ELF-1 (cell line): ENCODE data around the gene TEKTIP1.
"Not testable (repeated sequence)": the region's sequence is repeated elsewhere in the genome, so short reads cannot be mapped to it uniquely, and the experiment has no call there.

Source experiments
- DNase-seq: peaks from one replicate; pipeline ENCODE4 v3.0.0-alpha.2; 2016; ENCODE audit warnings: low read depth, low spot score

Gene TEKTIP1

DNA sequence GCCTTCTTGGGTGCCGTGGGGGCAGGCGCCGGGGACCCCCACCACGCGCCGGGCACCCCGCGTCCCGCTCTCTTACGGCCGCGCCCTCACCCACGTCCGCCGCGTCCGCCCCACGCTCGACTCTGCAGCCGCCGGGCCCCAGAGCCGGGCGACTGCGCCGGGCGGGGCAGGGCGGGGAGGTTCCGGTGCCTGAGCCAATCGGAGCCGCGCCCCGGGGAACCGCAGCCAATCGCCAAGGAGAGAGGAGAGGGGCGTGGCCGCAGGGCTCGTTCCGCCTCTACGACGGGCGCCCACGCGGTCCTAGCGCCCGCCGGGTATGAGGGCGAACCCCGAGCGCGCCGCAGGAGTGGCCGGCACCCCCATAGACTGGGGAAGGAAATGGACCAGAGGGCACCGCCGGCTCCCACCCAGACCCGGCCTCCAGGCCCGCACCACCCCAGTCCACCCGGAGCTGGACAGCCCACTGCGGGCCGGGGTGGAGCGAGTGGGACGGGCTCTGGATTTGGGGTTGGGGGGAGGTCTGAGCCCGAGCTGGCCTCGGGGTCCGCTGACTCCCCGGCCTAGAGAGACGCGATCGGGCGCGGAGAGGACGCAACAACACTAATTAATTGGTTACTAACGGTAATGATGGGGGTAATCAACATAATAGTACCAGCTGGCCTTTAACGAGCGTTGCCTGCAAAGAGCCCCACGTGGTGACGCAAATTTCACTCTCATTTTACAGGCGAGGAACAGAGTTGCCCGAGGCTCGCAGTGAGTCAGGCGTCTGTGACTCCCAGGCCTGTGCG lies 18.7 kb downstream of the TEKTIP1 start, which contains the start of gene MFSD12:
Gene MFSD12, minus strand, starts transcription at position 126 of the 788 bp plus-strand sequence. CDS start 183 bp downstream, outside the sequence.
- peak; percentile 92 for DNase-seq

GRCh38 chr19:3563709-3564524 lies 24.9 kb downstream of the TEKTIP1 start:
- no peak for DNase-seq

DNA sequence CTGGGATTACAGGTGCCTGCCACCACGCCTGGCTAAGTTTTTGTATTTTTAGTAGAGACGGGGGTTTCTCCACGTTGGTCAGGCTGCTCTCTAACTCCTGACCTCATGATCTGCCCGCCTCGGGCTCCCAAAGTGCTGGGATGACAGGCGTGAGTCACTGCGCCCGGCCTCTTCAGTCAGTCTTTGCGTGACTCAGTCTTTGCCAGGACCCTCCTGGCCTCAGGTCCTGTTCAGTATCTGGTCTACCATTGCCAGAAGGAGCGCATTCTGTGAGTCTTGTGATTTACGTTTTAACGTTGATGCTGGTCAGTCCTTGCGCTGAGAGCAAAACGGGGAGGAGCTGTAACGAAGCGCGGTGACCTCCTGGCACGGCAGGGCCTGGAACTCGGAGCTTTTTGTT lies 26.2 kb downstream of the TEKTIP1 start:
- DNase-seq = peak; percentile 81

- not testable (repeated sequence) for DNase-seq
Measured at GRCh38 chr19:3570042-3570441, 31.1 kb downstream of the TEKTIP1 start.

DNA sequence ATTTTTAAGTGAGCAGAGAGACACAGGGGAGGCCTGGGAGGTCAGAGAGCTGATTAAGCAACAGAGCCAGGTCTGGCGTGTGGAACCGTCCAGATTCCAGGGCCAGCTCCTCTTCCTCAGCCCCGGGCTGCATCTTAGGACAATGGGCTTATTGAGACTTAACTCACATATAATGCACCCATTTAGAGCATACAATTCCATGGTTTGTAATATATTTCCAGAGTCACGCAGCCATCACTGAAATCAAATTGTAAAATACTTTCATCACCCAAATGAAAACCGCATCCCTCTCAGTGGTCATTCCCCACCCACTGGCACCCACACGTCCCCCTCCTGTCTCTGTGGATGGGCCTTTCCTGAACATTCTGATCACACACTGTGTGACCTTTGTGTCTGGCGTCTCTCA lies 31.6 kb downstream of the TEKTIP1 start:
- no peak for DNase-seq

DNA sequence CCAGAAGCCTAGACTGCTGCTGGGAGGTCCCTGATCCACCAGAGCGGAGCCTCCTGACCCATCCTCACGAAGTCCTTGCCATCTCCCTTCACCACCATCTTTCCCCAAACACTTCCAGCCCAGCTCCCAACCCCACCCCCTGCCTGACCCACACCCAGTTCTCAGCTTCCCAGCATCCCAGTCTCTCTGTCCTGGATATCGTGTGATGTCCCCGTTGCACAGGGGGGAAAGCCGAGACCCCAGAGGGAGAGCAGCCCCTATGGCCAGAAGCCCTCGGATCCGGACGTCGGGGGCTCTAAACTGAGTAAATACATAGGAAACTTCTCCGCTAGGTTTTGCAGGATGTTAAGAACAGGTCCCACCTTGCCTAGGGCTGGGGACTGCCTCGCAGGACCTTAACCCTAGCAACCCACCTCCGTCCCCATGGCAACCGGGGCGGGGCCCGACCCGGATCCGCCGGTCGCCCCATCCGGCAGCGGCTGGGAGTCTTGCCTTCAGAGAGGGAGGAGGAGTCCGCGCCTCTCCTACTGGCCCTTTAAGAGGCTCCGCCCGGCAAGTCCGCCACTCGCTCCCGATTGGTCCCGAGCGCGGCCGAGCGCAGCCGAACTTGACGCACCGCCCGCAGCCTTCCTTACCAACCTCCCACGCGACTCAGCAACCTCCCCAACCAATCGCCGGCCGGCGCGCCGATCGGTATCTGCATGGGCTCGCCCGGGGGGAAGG lies 33.3 kb downstream of the TEKTIP1 start:
- DNase-seq = peak; percentile 100

GRCh38 chr19:3572855-3573161 lies 33.8 kb downstream of the TEKTIP1 start, which contains the start of gene HMG20B:
HMG20B (plus strand) TSS chr19:3572944; CDS start chr19:3573310, 366 bp downstream.
- DNase-seq = no peak

DNA sequence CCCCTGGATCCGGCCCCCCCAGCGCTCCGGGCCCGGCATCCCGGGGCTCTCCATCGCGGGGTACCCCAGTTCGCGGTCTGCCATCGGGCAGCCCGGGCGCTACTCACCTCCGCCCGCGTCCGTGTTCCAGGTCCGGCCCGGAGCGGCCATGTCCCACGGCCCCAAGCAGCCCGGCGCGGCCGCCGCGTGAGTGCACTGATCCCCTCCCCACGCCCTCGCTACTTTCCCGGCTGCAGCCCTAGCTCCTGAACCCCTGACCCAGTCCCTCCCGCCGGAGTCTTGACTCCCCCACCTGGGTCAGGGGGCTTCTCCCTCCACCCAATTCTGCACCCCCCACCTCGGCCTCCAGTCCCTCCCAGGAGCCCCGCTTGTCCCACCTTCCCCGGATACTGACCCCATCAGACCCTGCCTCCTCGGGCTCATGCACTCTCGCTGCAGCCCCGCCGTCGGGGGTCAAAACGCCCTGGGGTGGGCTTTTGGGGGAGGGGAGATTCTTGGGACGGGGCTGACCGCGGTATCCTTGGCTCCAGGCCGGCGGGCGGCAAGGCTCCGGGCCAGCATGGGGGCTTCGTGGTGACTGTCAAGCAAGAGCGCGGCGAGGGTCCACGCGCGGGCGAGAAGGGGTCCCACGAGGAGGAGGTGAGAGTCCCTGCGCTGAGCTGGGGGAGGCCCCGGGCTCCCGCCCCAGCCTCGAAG lies 34.3 kb downstream of the TEKTIP1 start:
- no peak for DNase-seq

DNA sequence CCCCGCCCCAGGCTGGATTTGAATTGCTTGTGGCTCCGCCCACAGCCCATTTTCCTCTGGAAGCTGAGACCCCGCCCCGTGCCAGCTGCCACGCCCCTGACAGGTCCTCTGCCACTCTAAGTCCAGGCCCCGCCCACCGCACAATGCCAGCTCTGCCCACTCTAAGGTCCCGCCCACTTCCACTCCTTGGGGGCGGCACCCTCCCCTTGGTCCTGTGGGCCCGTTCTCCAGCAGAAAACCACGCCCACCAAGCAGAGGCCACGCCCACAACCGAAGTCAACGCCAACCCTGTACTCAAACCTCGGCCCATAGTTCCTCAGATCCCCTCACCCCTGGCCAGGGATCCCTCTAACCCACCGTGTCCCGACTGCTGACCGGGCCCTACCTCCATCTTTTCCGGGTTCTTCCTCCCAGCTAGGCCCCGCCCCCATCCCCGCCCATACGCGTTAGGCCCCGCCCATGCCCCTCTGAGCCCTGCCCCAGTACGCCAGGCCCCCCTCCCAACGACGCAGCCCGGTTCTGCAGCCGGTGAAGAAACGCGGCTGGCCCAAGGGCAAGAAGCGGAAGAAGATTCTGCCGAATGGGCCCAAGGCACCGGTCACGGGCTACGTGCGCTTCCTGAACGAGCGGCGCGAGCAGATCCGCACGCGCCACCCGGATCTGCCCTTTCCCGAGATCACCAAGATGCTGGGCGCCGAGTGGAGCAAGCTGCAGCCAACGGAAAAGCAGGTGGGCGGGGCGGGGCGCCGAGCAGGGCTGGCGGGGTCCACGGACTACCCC lies 35.1 kb downstream of the TEKTIP1 start:
- peak; percentile 99 for DNase-seq

- peak; percentile 80 for DNase-seq
Measured at GRCh38 chr19:3575260-3575741, 36.3 kb downstream of the TEKTIP1 start.

DNA sequence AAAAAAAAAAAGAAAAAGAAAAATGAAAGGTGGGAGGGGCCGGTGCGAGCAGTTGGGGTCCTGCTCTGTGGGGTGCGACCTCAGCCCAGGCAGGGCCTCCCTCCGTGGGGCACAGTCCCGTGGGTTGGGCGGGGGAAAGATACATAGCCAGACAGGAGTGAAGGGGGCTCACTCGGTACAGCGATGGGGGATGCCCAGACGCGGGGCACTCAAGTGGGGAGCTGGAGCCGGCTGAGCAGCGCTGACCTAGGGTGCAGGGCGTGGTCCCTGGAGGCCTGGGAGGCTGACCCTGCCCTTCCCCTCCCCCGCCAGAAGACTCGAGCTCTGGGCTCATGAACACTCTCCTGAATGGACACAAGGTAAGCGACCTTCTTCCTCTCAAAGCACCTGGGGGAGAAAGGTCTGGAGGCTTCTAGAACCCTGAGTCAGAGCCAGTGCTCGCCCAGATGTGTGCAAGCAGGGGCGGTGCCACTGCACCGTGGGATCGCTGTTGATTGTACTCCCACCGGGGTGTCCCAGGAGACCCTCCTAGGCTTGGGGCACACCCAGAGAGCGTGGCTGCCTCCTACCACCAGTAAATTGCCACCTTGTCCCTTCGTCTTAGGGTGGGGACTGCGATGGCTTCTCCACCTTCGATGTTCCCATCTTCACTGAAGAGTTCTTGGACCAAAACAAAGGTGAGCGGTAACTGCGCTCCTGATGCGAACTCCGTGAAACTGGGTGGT lies 37.1 kb downstream of the TEKTIP1 start:
- no peak for DNase-seq

- DNase-seq = peak; percentile 75
Measured at GRCh38 chr19:3576696-3577443, 37.9 kb downstream of the TEKTIP1 start.

DNA sequence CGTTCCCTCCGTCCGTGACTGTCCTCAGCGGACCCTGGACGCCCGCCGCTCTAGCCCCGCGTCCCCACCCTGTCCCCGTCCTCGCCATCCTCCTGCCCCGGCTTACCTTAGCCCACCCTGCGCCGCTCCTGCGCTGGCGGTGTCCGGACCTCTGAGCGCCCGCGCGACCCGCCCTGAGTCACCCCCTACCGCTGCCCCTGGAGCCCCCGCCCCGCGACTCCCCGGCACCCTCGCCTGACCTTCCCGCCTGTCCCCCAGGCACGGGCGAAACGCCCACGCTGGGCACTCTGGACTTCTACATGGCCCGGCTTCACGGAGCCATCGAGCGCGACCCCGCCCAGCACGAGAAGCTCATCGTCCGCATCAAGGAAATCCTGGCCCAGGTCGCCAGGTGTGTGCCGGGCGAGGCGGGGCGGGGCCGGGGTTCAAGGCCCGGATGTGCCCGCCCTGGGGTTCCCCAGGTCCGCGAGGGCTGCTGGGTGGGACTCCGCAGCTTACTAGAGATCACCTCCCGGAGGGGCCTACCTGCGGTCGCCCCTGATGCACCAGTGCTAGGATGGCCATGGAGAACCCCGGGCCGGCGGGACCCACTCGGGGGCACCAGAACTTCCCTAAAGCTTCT lies 38.9 kb downstream of the TEKTIP1 start:
- DNase-seq = no peak

DNA sequence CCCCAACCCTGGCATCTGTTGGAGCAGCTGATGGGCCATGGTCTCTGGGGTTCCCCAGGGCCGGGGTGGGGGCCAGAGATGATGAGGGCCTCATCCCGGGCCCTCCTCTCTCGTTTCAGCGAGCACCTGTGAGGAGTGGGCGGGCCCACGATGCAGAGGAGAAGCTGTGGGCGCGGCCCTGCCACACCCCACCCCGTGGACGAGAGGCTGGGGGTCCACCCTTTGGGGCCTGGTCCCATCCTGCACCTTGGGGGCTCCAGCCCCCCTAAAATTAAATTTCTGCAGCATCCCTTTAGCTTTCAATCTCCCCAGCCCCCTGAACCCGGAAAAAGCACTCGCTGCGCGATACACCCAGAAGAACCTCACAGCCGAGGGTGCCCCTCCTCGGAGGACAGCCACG lies 39.4 kb downstream of the TEKTIP1 start:
- DNase-seq = no peak

GRCh38 chr19:3580156-3580934 lies 41.4 kb downstream of the TEKTIP1 start:
- no peak for DNase-seq

GRCh38 chr19:3581792-3582191 lies 42.8 kb downstream of the TEKTIP1 start:
- DNase-seq = not testable (repeated sequence)

DNA sequence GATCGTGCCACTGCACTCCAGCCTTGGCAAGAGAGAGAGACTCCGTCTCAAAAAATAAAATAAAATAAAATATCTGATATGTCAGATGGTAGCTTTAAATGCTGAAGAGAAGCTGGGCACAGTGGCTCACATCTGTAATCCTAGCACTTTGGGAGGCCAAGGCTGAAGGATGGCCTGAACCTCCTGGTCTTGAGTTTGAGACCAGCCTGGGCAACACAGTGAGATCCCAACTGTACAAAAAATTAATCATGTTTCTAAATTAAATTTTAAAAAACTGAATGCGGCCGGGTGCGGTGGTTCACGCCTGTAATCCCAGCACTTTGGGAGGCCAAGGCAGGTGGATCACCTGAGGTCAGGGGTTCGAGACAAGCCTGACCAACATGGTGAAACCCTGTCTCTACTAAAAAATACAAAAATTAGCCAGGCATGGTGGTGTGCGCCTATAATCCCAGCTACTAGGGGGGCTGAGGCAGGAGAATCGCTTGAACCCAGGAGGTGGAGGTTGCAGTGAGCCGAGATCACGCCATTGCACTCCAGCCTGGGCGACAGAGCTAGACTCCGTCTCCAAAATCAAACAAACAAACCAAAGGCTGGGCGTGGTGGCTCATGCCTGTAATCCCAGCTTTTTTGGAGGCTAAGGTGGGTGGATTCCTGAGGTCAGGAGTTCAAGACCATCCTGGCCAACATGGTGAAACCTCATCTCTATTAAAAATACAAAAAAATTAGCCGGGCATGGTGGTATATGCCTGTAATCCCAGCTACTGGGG lies 45.2 kb downstream of the TEKTIP1 start:
- DNase-seq = not testable (repeated sequence)
